ENCODE measurements around the gene ECE1. TPM values are rescaled to one million over a fixed set of nuclear protein-coding genes. Genes with fewer than 3 reads are reported as not detected.
A peak's percentile ranks its signal among the peaks of the same experiment; 100 is the strongest.

Gene ECE1
- total RNA-seq, 4 donors from 2014 or later: 68.3 to 94.7 (median 69.9) TPM

DNA sequence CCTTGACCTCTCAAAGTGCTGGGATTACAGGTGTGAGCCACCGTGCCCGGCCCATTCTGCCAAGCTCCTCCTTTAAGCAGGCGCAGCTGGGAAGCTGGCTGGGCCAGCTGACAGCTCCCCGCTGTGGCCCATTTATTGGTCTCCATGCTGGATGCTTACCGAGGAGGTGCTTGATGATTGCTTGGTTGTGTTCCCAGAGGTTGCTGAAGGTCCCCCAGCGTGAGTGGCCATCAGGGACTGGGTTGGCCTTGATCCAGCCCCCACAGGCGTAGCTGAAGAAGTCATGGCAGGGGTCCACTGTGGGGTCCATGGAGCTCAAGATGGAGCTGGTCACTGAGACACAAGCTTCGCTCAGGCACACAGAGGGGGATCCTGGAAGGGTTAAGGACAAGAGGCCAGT lies 17.7 kb downstream of the ECE1 start:
- H3K36me3 ChIP-seq: peaks cover 0 to 79% of the 10 kb centered on the region in 2 donors
- peaks cover 0 to 64% (median 15%) of the 10 kb centered on the region in 3 donors for H3K4me1 ChIP-seq
- H3K9me3 ChIP-seq: no peaks in the 10 kb centered on the region
- no peaks in the 10 kb centered on the region for H3K27me3 ChIP-seq
- H3K4me3 ChIP-seq: no peak overlapping the region
- WGBS, 2 donors (ENCODE audit: low coverage in 1 of 2): 81 to 100% methylated on average over 3 of the region's 8 CpGs
- no peak overlapping the region for H3K27ac ChIP-seq
- ATAC-seq: no peak
- TF ChIP-seq, protein P1, sequence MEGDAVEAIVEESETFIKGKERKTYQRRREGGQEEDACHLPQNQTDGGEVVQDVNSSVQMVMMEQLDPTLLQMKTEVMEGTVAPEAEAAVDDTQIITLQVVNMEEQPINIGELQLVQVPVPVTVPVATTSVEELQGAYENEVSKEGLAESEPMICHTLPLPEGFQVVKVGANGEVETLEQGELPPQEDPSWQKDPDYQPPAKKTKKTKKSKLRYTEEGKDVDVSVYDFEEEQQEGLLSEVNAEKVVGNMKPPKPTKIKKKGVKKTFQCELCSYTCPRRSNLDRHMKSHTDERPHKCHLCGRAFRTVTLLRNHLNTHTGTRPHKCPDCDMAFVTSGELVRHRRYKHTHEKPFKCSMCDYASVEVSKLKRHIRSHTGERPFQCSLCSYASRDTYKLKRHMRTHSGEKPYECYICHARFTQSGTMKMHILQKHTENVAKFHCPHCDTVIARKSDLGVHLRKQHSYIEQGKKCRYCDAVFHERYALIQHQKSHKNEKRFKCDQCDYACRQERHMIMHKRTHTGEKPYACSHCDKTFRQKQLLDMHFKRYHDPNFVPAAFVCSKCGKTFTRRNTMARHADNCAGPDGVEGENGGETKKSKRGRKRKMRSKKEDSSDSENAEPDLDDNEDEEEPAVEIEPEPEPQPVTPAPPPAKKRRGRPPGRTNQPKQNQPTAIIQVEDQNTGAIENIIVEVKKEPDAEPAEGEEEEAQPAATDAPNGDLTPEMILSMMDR (IDR thresholded peaks at IDR 0.05): no peak
- TF ChIP-seq POLR2A (IDR thresholded peaks at IDR 0.05): no peak

DNA sequence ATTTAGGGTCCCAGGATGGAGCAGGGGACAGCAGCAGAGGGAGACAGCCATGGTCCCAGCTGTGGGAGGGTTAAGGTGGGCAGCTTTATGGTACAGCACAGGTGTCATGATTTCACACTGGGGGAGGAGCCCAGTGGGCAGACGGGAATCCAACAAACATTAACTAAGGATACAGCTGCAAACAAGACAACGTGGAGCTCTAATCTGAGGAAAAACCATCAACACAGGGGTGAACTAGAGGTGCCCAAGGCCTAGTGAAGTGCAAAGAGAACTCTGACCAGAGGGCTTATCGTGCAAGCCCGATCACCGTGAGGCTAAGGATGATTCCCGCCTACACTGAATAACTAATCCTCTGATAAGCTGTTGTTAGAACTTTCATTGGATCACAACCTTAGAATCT lies 18.7 kb downstream of the ECE1 start:
- Histone ChIP-seq H3K27me3 (no peaks in the 10 kb centered on the region), H3K4me3 (no peak overlapping the region), H3K36me3 (peaks cover 0 to 81% of the 10 kb centered on the region in 2 donors), H3K4me1 (peaks cover 0 to 59% (median 10%) of the 10 kb centered on the region in 3 donors), H3K9me3 (no peaks in the 10 kb centered on the region), H3K27ac (no peak overlapping the region)
- ATAC-seq: no peak
- WGBS, 2 donors (ENCODE audit: low coverage in 1 of 2): 85 to 98% methylated on average over 6 of the region's 6 CpGs
- no peak for TF ChIP-seq EP300 (IDR thresholded peaks at IDR 0.05)
- no peak for TF ChIP-seq POLR2AphosphoS5 (IDR thresholded peaks at IDR 0.05)
- TF ChIP-seq POLR2A (IDR thresholded peaks at IDR 0.05): no peak
- TF ChIP-seq, protein P1 (IDR thresholded peaks at IDR 0.05): no peak

DNA sequence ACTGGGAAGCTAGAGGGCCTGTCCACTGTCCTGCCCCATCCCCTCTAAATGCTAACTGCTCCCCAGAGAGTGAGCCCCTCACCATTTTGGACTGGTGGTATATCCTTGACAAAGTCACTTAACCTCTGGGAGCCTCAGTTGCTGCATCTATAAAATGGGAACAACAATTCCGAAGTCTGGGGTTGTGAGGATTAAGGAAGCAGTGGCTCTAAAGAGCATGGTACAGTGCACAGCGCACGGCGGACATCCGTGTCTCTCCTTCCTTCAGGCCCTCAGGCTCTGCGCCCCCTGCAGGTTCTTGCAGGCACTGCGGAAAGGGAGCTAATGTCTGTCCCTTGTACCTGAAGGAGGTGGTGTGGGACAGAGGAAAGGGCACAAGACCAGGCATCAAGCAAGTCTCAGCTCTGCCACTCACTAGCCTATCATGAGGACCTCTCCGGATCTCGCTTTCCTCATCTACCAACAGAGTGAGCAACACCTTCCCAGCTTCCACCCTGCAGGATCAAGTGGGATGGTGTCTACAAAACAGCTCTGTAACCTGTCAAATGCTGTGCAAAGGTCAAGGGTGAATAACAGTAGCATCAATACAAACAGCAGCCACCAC lies 20.1 kb downstream of the ECE1 start:
- whole genome bisulfite sequencing, 2 donors (ENCODE audit: low coverage in 1 of 2): 13% methylated on average over 5 of the region's 9 CpGs; no CpG with 5 or more reads in 1 of the 2 donors
- H3K27me3 ChIP-seq: no peaks in the 10 kb centered on the region
- H3K9me3 ChIP-seq: no peaks in the 10 kb centered on the region
- peak overlapping the region in 2 of 4 donors; percentile 0 to 21 for H3K27ac ChIP-seq
- TF ChIP-seq, protein P1 (IDR thresholded peaks at IDR 0.05): peak in 3 of 4 experiments; percentile 74 to 89 (median 81)
- no peak for TF ChIP-seq POLR2A (IDR thresholded peaks at IDR 0.05)
- no peak for TF ChIP-seq EP300 (IDR thresholded peaks at IDR 0.05)
- H3K36me3 ChIP-seq: peaks cover 0 to 81% of the 10 kb centered on the region in 2 donors
- ATAC-seq: peak; percentile 58
- peaks cover 0 to 52% (median 10%) of the 10 kb centered on the region in 3 donors for H3K4me1 ChIP-seq
- H3K4me3 ChIP-seq: no peak overlapping the region

DNA sequence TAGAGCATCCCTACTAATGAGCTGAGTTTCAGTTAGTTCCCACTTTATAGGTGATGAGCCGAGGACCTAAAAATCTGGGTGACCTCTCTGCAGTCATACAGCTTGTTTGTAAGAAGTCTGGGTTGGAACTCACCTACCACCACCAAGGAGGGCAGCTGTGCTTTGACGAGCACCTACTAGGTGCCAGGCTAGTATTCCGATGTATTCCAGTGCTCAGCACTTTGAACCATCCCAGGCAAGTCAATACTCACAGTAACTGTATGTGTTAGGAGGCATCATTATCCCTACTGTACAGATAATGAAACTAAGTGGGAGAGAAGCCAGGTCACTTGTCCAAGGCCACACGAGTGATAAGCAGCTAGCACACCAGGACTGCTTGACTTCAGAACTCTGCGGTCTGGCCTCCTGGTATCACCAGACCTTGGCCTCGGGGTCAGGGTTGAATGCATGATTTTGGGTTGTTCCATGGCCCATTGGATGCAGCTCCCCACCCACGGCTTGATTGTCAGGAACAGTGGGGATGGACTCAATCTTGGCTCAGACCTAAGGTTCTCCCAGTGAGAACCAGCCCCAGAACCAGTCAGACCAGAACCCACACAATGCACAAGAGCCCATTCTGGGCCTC lies 20.7 kb downstream of the ECE1 start:
- ATAC-seq: no peak
- H3K27ac ChIP-seq: peak overlapping the region in 2 of 4 donors; percentile 0 to 21
- WGBS, 2 donors (ENCODE audit: low coverage in 1 of 2): 92 to 100% methylated on average over 1 to 3 of the region's 7 CpGs
- H3K4me3 ChIP-seq: no peak overlapping the region
- peaks cover 0 to 49% (median 10%) of the 10 kb centered on the region in 3 donors for H3K4me1 ChIP-seq
- TF ChIP-seq EP300 (IDR thresholded peaks at IDR 0.05): no peak
- TF ChIP-seq POLR2A (IDR thresholded peaks at IDR 0.05): no peak
- TF ChIP-seq, protein P1 (IDR thresholded peaks at IDR 0.05): no peak
- TF ChIP-seq POLR2AphosphoS5 (IDR thresholded peaks at IDR 0.05): no peak
- H3K9me3 ChIP-seq: no peaks in the 10 kb centered on the region
- peaks cover 0 to 80% of the 10 kb centered on the region in 2 donors for H3K36me3 ChIP-seq
- no peaks in the 10 kb centered on the region for H3K27me3 ChIP-seq
